GM21381 (cell line): Measurements from ENCODE around the gene DCANP1.

Experiments used
- ATAC-seq: cut with Tn5 transposase; IDR thresholded peaks from one replicate; pipeline ENCODE4 v1.9.1; 2021; ENCODE audit warnings: mild to moderate bottlenecking, moderate library complexity; ENCODE audit not compliant: unreplicated experiment

The DCANP1 gene

GRCh38 chr5:135426102-135427082 is 20.8 kb downstream of the DCANP1 start:
- ATAC-seq = peak; percentile 77

- no peak for ATAC-seq
Observed at GRCh38 chr5:135425641-135426040, 21.5 kb downstream of the DCANP1 start.

- no peak for ATAC-seq
Observed at GRCh38 chr5:135423846-135424168, 23.3 kb downstream of the DCANP1 start.

GRCh38 chr5:135423146-135423845 is 23.9 kb downstream of the DCANP1 start:
- no peak for ATAC-seq

- ATAC-seq = no peak
Observed at GRCh38 chr5:135422419-135422818, 24.7 kb downstream of the DCANP1 start.

- ATAC-seq = no peak
Observed at GRCh38 chr5:135417083-135417482, 30.1 kb downstream of the DCANP1 start.

- no peak for ATAC-seq
Observed at GRCh38 chr5:135405082-135405481, 42.1 kb downstream of the DCANP1 start.

GRCh38 chr5:135402031-135402430 is 45.1 kb downstream of the DCANP1 start:
- no peak for ATAC-seq

GRCh38 chr5:135400866-135401265 is 46.3 kb downstream of the DCANP1 start:
- ATAC-seq = no peak

- no peak for ATAC-seq
Observed at GRCh38 chr5:135399794-135400542, 47.2 kb downstream of the DCANP1 start.

GRCh38 chr5:135398855-135399793 is 48.0 kb downstream of the DCANP1 start, which contains the start of gene MACROH2A1:
MACROH2A1 (minus strand) TSS chr5:135399231; CDS start chr5:135389093, 10,138 bp downstream.
- peak; percentile 80 for ATAC-seq

GRCh38 chr5:135398160-135398854 is 48.8 kb downstream of the DCANP1 start:
- peak; percentile 30 for ATAC-seq

- no peak for ATAC-seq
Observed at GRCh38 chr5:135397084-135397483, 50.1 kb downstream of the DCANP1 start.

- no peak for ATAC-seq
Observed at GRCh38 chr5:135396459-135397055, 50.6 kb downstream of the DCANP1 start.

GRCh38 chr5:135395866-135396265 is 51.3 kb downstream of the DCANP1 start:
- ATAC-seq = no peak

GRCh38 chr5:135395451-135395850 is 51.7 kb downstream of the DCANP1 start:
- no peak for ATAC-seq
